GM18858 (cell line): ENCODE data around the gene CACNA1B.

Experiments
- ATAC-seq: cut with Tn5 transposase; IDR thresholded peaks from one replicate; pipeline ENCODE4 v1.9.1; 2021; ENCODE audit not compliant: unreplicated experiment

Gene CACNA1B

DNA sequence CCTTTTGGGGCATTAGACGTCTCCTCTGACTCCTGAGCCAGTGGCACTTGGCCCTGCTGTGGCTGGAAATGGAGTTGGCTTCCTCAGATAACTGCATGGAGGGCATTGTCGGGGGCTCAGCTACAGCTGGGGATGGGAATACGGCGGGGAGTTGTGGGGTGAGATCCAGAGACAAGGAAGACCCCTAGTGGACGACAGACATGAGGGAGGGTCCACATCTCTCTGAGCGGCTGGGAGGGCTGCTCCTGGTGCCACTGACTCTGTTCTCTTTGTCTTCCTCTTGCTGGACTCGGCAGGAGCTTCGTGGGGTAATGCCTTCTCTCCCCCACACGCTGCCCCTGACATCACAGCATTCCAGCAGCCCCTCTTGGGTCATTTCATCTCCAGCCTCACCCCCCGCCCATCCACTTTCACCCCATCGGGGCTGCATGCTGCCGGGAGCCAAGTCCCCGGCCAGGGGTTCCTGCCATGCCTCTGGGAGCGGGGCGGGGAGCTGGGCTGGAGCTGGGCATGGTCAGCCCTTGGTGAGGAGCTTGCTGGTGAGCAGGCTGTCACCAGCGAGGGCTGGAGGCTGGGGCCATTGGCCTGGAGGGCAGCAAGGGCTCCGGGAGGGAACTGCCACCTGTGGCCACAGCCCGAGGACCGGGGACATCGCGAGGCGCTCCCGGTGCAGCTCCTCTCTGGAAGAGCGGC, 172.3 kb downstream of the CACNA1B start:
- no peak for ATAC-seq

DNA sequence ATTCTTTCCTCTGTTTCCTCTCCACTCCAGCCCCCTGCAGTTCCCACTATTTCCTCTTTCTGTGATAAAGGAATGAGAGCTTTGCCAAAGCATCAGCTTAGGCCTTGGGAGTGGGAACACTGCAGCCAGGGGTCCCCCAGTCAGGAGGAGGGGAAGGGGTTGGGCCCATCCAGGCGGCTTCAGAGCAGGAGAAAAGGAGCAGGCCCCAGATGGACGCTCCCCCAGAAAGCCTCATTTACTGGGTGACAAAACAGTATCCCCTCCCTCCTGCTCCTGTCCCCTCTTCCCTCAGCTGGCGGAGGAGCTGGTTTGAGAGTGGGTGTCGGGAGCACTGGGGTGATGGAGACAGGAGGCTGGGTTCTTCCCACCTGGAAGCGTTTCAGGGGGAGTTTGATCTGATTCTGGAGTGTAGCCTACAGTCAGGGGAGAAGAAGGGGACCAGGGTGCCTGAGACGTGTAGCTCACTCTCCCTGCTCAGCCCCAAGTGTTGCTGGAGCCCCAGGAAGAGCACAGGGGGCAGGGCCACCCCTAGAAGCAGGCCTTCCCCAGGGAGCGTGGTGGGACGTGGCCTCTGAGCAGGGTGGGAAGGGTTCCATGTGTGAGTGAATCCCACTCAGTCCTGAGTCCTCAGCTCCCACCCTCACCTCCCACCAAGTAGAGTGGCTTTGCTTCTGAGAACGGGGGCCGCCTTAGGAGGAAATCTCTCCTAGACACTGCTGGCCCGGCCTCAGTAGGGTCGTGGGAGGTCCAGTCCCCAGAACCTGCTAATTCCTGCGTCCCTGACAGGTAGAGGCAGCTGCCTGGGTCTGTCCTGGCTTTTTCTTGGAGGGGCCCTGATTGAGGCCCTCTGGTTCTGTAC, 173.1 kb downstream of the CACNA1B start:
- ATAC-seq, result no peak

GRCh38 chr9:138051586-138052321, 174.2 kb downstream of the CACNA1B start:
- ATAC-seq, result no peak

GRCh38 chr9:138052322-138052615, 174.7 kb downstream of the CACNA1B start:
- ATAC-seq, result no peak

- ATAC-seq, result no peak
Observed at GRCh38 chr9:138052635-138053320, 175.2 kb downstream of the CACNA1B start.

DNA sequence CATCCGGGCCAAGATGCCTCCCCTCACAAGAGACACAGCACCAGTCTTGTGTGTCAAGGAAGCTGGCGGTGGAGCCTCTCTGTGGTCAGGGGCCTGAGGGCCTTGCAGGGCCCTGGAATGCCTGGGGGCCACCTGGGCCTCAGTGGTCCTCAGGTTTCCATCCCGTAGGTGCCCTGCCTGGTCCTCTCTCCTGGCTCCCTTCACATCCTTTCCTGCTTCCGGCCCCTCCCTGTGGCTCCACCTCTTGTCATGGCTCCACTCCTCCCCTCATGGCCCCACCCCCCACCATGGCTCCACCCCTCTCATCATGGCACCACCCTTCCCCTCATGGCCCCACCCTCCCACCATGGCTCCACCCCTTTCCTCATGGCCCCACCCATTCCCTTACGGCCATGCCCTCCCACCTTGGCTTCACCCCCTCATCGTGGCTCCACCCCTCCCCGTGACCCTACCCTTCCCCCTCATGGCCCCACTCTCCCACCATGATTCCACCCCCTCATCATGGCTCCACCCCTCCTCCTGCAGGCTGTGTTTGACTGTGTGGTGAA, 175.8 kb downstream of the CACNA1B start:
- ATAC-seq, result no peak

DNA sequence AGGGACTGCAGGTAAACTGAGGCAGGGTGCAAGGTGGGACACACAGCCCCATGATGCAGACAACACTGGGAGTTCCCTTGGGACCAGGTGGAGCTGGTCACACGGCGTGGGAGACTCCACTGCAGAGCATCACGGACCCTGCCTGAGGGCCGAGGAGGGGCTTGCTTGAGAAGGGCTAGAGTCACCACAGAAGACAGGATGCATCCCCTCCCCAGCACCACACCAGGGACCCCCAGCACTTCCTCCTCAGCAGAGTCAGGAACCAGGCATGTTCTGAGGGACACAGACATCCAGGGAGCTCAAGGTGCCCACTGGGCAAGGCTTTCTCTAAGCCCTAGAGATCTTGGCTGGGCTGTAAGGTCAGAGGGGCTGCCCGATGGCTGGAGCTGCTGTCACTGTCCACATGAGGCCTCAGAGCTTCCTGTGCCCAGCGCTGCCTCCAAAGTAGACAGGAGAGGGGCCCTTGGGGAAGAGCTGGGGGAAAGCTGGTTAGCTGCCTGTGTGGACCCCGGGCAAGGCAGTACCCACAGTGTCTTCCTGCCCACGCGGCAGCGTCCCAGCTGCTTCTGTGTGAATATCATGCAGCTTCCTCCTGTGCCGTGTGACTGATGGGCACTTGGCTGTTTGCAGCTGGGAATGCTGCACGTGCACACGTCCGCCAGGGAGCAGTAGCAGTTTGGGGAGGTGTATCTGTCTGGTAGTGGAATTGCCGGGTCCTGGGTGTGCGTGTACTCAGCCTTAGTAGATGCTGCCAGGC, 176.6 kb downstream of the CACNA1B start:
- ATAC-seq, result no peak

- no peak for ATAC-seq
Observed at GRCh38 chr9:138057726-138058125, 180.1 kb downstream of the CACNA1B start.

- no peak for ATAC-seq
Observed at GRCh38 chr9:138058181-138058580, 180.6 kb downstream of the CACNA1B start.

- no peak for ATAC-seq
Observed at GRCh38 chr9:138059196-138059595, 181.6 kb downstream of the CACNA1B start.

GRCh38 chr9:138060365-138060764, 182.8 kb downstream of the CACNA1B start:
- ATAC-seq, result no peak

DNA sequence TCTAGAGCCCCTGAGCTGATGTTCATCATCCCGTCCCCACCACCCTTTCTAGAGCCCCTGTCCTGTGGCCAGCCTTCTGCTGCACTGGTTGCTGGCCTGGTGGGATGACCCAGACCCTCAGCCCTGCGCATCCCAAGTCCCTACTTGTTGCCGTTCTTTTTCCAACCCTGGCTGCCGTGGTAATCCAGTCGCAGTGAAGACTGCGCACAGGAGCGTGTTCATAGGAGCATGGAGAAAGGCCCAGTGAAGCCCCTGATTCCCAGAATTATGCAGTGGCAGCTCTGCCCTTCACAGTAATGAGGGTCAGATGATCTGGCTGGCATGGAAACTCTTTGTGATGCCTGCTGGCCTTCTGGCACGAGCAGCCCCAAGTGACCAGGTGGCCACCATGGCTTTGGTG, 183.3 kb downstream of the CACNA1B start:
- ATAC-seq, result no peak

DNA sequence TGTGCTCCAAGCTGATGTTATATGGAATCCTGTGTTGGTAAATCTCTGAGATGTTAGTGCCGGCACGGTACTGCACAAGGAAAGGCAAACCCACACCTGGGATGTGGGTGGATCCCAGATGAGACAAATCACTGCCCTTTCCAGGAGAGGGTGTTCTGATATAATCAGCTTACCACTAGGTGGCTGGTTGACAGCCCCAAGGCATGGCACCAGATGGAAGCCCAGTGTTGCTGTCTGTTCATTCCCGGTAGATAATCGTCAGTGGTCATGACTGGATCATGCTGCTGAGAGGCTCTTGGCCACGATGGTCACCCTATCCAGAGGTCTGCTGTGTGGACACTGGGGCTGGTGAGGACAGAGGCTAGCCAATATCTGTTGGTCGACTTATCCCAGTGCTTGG, 184.0 kb downstream of the CACNA1B start:
- ATAC-seq, result no peak

DNA sequence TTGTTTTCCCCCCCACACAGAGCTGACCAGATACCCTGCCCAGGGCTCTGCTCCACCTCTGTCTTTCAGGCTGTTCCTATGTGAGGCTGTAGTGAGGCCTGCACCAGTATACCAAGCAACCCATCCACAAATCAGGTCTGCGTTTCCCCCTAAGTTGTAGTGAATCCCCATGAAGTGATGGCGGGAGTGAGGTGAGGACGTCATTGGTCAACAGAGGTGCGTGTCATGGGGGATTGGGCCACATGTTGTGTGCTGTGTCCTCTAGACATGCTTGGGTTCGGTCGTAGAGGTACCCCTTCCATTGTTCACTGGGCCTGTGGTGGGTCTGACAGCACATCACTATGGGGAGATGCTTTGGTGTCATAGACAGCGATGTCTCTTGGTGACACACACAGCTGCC, 184.6 kb downstream of the CACNA1B start:
- no peak for ATAC-seq

DNA sequence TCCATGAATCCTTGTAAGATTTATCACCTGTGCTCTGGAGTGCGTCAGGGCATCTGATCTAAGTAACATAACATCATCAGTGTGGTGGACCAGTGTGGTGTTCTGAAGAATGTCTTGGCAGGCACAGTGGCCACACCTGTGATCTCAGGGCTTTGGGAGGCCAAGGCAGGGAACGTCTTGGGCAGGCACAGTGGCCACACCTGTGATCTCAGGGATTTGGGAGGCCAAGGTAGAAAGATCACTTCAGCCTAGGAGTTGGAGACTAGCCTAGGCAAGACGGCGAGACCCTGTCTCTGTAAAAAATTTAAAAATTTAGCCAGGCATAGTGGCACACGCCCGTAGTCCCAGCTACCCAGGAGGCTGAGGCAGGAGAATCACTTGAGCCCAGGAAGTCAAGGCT, 185.5 kb downstream of the CACNA1B start:
- ATAC-seq, result no peak

GRCh38 chr9:138063785-138064184, 186.2 kb downstream of the CACNA1B start:
- no peak for ATAC-seq

DNA sequence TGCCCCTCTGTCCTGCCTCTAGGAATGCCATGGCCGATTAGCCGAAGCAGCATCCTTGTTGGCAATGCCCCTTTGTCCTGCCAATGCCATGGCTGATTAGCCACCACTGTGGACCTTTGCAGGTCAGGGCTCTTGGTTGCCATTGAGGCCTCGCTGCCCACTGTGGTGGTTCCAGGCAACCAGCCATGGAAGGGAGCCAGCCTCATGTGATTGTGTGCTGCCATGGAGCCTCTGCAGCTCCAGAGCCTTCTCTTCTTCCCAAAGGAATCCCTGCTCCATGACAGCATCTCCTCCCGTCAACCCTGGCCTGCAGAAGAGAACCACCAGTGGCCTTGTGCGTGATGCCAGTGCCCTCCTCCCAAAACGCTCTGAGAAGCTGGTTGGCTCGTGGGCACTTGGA, 187.0 kb downstream of the CACNA1B start:
- ATAC-seq, result no peak

DNA sequence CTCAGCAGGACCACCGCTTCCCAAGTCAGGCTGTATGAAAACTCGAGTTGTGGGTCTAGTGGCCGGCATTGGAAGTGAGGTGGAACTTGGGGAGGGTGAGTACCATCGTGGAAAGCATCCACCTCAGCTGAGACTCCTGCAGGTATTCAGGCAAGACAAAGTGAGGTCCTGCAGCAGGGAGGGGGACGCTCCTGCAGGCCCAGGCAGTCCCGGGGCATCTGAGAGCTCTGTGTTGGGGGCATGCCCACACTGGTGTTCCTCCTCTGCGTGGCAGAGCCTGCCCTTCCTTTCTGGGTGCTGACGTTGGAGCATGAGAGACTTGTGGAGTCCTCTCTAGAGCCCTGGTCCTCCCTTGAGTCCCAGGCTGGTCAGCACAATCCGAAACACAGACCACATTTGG, 187.7 kb downstream of the CACNA1B start:
- no peak for ATAC-seq

DNA sequence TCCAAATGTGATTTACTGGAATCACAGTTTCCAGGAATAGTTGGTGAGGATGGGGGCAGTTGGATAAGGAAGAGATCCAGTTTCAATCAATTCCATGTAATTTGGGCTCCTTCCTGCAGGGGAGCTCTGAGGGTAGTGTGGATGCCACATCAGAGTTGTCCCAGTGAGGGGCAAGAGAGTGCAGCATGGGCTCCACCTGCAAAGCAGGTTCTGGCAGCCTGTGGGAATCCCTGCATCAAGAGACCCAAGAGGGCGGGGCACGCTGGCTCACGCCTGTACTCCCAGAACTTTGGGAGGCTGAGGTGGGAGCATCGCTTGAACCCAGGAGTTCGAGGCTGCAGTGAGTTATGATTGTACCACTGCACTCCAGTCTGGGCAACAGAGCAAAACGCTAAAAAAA, 188.5 kb downstream of the CACNA1B start:
- ATAC-seq, result no peak

DNA sequence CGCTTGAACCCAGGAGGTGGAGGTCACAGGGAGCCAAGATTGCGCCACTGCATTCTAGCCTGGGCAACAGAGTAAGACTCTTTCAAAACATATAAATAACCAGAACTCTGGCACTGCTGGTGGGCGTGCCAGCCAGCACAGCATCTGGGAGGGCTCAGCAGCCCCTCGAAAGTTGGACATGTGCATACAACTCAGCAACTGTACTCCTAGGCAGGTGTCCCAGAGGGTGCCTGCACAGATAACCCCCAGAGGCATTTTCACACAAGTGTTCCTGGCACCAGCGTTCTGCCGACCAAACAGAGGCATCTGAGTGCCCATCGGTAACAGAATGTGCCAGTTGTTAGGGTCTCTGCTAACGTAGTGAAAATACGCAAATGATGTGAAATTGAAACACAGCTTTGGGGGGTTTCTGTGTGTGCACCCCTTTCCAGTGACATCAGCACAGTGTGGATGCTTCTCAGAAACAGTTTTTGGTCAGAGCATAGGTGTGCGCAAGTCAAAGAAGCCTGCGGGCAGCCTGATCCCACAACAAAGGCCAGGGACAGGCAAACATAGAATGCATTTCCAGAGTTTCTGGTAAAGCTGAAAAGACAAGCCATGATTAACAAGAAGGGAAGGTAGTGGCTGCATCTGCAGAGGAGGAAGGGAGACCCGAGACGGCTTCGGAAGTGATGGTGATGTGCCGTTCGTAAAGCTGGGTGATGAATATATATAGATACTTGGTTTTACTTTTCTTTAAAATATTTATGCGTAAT, 190.2 kb downstream of the CACNA1B start:
- no peak for ATAC-seq
